ENCODE results near the gene HBP1.
"Not testable (repeated sequence)": the region's sequence is repeated elsewhere in the genome, so short reads cannot be mapped to it uniquely, and the experiment has no call there.

Gene HBP1

GRCh38 chr7:107244613-107245012 lies 75.8 kb downstream of the HBP1 start:
- no peak for DNase-seq
- in situ Hi-C loops (cut with HindIII; ENCODE audit: low pct_ligation_motif_present, low pct_unique_long_range_greater_than_20kb, low sequenced_read_pairs): no loop called here

DNA sequence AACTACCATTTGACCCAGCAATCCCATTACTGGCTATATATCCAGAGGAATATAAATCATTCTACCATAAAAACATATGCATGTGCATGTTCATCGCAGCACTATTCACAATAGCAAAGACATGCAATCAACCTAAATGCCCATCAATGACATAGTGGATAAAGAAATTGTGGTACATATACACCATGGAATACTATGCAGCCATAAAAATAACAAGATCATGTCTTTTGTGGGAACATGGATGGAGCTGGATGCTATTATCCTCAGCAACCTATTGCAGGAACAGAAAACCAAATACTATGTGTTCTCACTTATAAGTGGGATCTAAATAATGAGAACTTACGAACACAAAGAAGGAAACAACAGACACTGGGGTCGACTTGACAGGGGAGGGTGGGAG lies 78.0 kb downstream of the HBP1 start:
- DNase-seq; in situ Hi-C loops (cut with HindIII; ENCODE audit: low pct_ligation_motif_present, low pct_unique_long_range_greater_than_20kb, low sequenced_read_pairs): not testable (repeated sequence)

- in situ Hi-C loops (cut with HindIII; ENCODE audit: low pct_ligation_motif_present, low pct_unique_long_range_greater_than_20kb, low sequenced_read_pairs): no loop called here
- no peak for DNase-seq
These were observed 79.9 kb downstream of the HBP1 start for GRCh38 chr7:107248551-107249316.

- DNase-seq: no peak
- in situ Hi-C loops (cut with HindIII; ENCODE audit: low pct_ligation_motif_present, low pct_unique_long_range_greater_than_20kb, low sequenced_read_pairs): no loop called here
These were observed 83.2 kb downstream of the HBP1 start for GRCh38 chr7:107251963-107252362.
